Dermis blood vessel endothelial cell (primary cell): ENCODE data around the gene CORO1C. TPM values are rescaled to one million over a fixed set of nuclear protein-coding genes. Genes with fewer than 3 reads are reported as not detected.
A peak's percentile ranks its signal among the peaks of the same experiment; 100 is the strongest.

Source experiments
- DNase-seq: peaks from one replicate; pipeline ENCODE4 v3.0.0; 2010
- total RNA-seq: library from RNA; depleted of rRNA; stranded (reverse); fragments of >200 nt; gene quantifications from 2 replicates; pipeline ENCODE4 v1.2.3, GENCODE V29; 2014

Gene CORO1C
- total RNA-seq, 1 donor from 2014 or later: 131 TPM

DNA sequence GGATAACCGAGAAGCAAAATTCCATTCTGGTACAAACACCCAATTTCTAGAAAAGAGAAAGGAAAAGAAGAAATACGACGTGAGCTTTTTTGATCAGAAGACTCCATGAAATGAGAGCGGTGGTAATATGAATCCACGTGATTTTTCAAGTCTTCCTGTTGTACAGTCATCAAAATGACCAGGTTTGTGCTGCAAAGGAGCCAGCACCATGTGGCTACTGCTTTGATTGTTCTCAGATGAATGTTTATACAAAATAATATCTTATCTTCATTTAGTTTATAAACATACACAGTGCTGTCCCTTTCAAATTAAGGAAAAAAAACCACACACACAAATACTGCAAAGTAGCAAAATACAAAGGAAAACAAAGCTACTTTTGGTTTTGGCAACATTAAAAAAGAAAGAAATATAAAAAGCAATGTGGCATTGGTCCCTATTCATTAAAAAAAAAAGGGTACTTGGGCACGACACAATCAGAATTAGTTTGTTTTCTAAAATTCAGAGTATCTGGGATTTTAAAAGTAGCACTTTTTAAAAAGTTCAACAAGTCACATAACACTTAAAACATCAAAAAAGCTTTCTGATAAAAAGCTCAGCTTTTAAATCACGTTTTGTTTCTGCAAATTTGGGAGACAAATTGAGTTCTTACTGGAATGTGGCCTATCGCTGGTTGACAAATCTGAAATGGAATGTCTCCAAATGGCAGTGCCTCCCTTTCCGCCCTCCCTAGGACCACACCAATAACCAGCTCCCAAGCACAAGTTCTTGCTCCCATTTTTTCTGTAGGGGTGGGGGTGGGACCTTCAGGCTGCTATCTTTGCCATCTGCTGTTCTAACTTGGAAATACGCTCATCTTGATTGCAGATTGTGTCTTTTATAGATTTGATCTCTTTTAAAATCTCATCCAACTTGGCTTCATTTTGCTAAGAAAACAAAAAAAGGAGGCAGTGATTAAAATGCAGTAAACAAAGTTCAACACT, 84.4 kb downstream of the CORO1C start:
- DNase-seq: peak; percentile 64

DNA sequence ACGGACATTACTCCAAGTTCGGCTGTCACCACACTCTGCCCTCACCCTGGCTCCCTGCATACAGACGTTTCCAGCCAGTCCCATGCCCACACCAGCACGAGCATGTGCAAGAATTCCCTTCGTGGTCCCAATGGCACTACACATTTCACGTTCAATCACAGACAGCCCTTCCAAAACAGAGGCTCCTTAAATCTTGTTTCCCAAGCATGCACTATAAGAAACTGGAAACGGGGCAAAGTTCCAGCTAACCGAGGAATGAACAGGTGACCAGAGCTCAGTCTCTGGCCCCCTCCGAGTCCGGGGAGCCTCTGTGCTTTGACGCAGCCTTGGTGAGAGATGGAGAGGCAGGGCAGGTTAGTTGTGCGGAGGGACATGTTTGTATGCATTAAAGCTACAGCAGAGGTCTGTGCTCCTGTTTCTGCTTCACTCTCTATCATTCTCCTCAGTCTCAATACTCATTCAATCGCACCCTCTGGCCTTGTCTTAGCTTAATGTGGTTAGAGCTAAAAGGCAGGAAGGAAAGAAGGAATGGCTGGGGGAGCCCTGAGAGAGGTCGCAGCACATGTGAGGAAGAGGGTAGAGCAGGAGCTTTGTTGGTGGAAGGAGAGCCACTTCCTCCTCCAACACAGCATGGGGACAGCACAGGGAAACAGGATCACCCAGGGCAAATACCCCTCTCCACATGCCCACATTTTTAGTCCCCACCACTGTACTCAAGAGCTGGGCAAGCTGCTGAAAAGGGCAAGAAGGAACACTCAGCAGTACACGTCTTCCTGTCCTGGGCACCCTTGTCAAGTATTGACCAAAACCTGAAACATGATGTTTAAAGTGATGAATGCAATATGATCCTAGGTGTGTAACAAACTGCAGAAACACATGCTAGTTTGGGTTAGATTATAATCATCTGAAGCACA, 85.4 kb downstream of the CORO1C start:
- no peak for DNase-seq

DNA sequence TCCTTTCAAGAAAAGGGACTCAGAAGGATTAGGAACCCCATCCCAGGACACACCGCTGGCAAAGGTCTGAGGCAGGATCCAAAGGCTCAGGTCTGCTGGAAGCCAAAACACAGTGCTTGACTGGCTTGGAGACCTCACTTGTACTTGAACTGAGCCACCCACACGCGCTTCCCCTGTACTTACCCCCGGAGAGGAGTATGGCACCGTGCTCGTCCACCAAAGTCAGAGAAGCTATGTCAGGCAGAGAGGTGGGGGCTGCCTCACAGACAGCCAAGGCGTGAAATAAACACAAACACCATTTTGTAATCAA, 86.6 kb downstream of the CORO1C start:
- DNase-seq: no peak

DNA sequence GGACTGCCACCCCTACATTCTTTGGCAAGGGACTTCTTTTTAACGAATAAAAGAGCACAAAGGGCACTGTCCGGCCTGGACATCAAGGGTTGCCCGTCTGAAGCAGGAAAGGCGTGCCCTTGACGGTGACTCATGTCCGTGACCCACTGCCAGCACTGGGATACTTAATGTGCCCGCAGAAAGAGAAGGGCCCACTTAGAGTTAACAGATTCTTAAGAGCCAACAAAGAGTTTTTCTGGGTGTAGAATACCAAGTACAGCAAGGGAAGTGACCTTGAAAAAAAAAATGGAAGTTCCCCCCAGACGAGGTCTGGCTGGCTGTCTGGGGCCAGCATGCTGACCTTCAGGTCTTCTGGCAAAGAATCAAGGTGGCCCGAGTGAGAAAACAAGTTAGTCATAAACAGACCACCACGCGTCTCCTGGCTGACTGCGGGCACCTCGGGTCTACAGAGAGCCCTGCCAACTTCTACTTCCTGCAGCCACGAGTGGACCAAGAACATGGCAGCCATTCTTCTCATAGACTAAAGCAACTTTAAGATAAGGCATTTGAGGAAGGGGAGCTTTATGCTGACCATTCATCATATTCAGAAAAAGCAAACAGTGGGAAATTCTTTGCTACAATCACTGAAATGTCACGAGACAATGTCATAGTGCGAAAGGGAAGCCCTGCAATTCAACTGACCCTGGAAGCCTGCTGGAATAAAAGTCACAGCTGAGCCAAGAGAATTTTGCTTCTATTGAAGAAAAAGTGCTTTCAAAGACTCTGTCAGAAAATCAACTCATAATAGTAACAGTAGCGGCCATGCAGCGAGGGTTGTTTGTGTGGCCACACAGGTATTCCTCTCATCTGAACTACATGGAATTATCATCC, 87.1 kb downstream of the CORO1C start:
- peak; percentile 81 for DNase-seq

DNA sequence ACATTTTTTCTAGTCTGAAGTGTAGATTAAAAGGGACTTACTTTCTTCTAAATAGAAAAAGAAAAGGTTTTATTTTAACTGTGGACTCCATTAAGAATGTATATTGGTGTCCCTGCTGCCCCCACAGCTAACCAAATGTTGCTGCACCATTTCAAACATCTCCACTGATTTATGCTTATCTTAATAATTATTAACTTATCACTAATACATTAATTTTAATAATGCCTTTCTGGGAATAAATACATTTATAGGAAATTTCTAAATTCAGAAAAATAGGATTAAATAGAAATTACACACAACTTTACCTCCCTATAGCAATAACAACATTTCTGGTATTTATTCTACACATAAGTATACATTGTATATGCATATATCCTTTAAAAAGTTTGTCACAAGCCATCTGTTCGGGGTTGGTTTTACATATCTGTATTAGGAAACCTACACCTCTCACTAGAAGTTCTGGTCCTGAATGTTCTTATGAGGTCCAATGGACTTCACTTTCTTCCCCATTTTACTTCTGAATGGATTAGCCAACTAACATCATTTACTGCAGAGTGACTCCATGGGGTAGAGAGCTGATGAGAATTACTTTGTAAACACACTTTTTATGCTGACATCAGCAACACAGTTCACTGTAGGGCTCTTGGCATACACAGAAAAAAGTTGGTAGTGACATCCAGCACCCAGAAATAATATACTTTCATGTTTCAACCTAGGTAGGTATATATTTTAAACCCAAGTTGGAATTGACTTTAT, 88.2 kb downstream of the CORO1C start:
- DNase-seq: no peak

DNA sequence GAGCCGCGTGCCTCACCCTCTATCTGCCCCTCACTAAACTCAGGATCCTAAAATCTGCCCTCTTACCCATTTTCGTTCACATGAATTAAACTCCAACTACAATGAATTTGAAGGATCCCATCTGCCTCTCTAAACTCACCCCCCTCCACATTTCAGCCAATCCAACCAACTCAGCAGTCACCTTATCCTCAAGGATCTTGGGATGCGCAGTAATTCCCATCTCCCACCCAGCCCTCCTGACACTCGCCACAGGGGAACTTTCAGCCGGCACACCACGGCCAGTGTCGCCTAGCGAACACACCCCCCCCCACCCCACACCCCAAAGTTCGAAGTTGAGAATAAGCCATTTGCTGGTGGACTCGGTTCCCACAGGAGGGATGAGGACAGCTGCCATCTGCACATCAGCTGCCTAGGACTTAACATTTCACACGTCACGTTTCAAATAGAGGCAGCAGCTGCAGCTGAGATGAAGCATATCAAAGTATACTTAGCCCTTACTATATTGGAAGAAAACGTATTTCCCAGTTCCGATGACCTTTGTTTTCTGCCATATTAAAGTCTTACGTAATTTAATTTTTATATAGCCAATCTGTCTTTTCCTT, 88.9 kb downstream of the CORO1C start:
- no peak for DNase-seq

DNA sequence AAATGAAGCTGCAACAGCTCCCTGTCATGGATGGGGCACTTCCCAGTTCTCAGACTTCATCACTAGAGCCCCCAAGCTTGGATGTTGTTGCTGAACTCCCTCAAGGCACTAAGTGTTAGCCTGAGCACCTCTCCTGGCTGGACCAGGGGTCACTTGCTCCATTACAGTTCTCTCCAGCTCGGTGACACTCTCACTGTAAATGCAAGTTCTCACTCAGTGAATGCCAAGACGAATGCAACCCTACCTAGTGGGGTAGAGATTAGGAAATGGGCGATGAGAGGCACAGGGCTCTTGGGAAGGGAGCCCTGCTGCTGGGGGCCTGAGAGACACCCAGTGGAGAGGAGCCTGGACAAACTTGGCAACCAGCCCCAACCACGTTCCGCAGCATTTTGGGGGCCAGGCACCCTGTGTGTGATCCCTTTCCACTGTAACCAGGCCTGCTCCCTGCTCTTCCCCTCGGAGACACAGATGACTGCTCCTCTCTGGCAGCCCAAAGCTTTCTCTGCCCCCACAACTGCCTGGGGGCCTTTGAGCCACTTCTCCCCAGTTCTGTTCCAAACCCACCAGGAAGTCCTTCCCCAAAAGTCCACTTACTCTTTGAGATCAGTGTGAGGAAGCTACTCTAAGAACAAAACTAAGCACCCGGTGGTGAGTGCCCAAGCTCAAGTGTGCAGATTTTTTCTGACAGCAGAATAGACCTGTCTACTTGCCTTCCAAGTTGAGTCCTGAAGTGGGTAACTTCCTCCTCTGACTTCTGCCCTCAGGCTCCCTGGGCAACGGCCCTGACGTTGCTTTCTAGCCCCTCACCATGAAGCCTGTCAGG, 89.7 kb downstream of the CORO1C start:
- DNase-seq: no peak

DNA sequence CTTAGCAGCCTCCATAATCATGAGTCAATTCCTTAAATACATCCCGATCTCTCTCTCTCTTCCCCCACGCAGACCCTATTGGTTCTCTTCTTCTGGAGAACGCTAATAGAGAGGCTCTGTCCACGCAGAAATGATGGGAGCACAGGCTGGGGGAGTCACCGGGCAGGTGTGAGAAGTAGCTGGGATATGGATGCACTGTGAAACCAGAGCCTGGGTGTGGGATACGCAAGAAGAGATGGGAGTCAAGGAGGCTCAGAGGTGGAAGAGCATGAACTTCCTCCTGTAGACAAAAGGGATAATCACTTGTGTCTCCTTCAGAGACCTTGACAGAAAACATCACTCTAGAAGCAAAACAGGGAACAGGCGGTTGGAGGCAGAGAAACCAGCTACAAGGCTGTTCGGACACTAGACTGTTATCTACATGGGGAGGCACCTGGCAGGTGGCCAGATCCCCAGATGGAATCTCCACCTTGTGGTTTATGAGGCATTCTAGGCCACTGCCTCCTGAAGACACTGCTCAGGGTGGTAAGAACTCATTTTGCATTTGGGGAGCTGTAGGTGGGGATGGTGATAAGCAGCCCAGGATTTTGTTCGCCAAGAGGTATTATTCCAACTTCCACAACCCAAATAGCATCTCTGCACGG, 90.4 kb downstream of the CORO1C start:
- no peak for DNase-seq

DNA sequence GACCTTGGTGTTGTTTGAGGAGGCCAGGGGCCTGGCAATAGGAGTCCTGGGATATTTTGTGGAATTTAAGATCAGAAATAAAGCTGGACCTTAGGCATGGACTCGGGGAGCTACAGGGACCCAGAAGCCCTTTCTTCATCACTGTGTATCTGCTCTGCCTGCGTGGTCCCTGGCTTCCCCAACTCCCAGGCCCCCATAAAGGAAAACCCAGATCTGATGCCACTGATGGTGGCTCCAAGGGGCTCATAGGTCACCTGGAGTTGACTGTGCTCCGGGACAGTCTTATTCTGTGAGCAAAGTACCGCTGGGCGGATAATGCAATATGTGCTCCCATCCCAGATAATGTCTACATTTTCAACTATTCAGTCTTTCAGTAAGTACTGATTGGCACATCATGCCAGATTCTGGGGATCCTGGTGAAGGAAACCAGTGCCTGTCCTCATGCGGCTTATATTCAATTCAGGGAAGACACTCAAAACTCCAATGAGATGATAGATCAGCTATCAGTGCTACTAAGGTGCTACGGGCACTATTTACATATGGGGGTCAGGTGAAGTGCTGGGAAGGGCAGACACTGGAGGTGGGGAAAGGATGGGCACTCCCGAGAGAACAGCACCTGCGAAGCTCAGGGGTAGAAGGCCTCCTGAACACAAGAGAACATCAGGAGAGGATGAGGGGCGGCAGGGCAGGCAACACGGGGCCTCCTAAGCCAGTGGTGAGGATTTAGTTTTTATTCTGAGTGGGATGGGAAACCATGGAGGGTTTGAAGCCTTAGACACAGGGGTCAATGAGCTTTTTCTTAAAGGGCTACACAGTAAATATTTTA, 92.1 kb downstream of the CORO1C start:
- no peak for DNase-seq

DNA sequence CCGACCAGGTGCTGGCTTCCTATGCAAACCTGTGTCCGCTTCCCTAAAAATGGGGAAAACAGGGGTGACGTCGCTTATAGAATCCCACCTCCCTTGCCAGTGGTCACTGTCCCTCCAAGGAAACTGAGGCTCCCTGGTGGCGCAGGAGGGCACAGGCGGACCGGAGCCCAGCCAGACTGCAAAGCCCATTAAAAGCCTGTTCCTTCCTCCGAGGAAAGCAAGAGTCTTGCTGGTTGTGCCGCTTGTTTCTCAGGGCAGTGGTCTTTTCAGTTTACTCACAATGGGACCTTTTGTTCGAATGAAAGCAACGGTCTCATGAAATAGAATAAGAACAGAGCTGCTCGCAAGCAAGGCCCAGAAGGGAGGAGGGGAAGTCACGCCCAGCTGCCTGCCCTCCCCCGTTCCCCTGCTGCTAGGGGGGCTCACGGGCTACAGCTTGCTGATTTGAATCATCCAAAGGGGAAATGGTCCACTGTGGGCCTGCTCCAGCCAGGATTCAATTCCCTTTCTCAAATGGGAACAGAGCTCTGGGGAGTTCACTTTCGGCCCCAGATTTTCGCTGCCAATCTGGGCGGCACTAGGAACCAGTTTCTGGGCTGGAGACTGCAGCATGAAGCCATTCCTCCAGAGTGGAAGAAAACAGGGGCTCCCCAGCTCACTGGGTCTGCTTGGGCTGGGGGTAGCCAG, 93.0 kb downstream of the CORO1C start:
- DNase-seq: peak; percentile 20

DNA sequence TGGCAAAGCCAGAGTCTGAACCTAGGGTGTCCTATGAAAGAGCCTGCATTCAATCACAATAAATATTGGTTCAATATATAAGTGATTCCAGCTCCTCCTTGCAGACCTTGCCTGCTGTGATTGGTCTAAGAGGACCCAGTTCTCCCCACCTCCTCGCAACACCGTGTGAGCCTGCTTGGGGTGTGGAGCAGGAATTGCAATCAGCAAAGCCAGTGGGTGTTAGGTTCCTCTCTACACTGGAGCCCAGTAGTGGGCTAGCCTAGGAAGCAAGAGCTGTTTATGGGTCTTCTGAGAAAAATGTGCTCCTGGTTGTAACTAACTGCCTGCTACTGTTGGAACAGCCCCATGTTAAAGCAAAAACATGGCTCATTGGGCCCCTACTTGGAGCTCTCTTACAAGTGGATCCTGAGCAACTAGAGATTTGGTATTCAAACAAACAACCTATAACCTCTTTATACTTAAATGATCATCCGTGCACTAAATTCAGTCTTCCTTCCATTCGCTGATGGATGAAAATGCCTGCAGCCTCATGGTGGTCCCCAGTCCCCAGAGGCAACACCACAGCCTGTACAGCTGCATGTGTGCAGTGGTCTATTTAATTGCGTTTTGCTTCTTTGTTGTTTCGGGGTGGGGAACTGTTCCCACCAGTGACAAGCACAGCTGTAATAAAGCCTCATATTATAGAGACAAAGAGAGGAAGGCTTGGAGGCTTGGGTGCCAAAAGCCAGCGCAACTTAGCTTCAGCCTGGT, 93.9 kb downstream of the CORO1C start:
- DNase-seq: no peak

DNA sequence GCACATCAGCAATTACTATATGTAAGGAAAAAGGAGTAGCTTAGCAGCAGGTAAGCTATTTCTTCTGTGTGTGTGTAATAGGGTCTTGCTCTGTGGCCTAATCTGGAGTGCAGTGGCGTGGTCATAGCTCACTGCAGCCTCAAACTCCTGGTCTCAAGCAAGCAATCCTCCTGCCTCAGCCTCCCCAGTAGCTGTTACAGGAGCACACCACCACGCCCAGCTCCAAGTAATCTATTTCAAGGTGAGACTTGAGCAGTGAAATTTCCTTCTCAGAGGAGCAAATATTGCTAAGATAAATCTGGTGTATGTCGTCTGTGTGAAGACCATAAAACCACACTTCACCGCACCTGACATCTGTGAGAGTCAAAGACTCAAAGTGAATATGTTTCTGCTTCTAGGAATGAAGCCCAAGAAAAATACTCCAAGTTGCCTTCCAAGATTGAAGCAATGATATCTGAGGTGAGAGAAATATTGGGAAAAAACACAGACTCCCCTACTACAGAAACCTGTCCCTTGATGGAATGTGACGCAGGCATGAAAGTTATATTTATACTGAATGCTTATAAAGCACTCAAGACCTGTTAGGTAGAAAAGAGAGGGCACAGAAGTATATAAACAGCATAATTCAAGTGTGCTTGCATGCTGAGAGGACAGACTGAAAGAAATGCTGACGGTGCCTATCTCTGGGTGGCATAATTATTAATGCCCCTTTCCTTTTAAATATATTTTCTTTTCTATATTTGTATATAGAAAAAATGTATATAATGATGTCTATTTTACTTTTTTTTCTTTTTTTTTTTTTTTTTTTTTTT, 95.1 kb downstream of the CORO1C start:
- no peak for DNase-seq

DNA sequence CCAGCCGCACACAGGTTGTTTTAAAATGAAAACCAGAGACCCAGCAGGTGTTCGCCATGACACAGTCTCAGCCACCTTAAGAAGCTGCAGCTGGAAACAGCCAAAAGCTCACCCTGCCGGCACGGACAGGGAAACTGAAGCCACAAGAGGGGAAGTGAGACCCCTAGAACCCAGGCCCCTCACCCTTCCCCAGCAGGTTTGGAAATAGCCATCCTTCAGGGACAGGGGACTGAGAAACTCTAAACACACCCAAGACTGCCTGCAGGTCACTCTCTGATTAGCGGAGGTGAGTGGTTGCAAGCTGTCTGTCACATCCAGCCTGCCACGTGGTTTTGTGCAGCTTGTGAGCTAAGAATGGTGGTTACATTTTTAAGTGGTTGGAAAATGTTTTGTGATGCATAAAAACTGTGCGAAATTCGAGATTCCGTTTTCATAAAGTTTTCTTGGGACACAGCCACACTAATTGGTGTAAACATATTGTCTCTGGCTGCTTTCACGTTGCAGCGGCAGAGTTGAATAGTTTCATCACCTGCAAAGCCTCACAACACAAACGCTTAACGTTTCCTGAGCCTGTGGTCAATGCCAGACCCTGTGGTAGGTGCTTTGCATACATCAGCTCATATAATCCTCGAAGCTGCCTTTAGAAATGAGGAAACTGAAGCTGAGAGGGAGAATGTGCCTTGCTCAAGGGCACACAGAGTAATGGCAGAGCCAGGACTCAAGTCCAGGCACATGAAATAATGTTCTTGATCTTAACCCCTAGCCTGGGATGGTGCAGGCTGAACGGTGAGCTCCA, 95.9 kb downstream of the CORO1C start:
- DNase-seq: no peak

DNA sequence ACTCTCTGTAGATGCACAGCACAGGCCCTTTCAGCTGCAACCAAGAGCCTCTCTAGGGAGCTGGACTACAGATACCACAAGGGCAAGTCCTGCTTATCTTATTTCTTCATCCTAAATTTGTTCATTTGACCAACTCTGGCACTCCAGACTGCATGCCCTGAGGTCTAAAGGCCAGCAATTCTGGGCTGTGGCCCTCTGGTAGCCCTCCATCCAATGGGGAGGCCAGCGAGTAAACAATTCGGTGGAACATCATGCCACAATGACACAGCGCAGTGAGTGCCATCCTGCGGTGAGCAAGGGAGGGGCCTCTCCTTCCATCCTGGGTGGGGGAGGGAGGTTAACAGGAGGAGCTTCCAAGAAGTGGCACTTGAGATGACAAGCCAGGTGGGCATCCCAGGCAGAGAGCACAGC, 97.0 kb downstream of the CORO1C start:
- no peak for DNase-seq

DNA sequence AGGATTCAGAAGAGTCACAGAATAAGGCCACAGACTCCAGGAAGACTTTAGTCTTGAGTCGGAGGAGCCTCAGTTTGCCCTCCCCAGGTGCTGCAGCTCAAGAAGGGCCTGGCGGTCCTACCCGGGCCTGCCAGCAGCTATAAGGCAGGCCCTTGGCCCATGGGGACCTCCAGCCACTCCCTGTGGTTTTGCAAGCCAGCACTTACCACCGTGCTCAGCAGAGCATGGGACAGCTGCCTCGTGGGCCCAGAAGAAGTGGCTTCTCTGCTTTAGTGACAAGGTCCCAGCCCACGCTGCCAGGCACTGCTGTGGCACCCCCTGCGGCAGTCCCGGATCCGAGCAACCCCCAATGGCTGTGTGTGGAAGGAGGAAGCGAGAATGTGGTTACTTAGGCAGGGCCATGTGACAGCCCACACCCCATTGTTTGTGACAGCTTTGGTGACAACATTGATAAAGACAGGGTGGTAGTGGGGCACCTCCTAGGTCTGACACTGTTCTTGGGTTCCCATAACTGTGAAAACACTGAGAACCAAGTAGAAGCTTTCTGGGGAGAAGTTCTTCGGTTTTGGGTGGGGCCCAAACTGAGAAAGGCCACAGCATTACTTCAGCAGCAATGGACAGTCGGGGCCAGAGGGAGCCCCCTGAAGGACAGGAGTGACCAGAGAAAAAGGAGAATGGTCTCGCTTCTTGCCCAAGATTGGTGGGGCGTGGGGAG, 97.6 kb downstream of the CORO1C start, which contains the start of gene SELPLG:
Gene SELPLG (minus strand): TSS at position 361 of the 715 bp plus-strand sequence. CDS start 9,587 bp downstream, outside the sequence.
- DNase-seq: no peak
